GM23338 (cell line): ENCODE measurements around the gene KIF25. TPM values are rescaled to one million over a fixed set of nuclear protein-coding genes. Genes with fewer than 3 reads are reported as not detected.

Source experiments
- ATAC-seq: fragments of 200-7000 bp; cut with Tn5 transposase; 3 replicates; pipeline ENCODE4 v1.9.1; 2020
- DNase-seq: peaks from one replicate; pipeline ENCODE4 v3.0.0-alpha.2; 2015; ENCODE audit warnings: low spot score
- H2AFZ ChIP-seq: fragments of 200-600 bp; sonication (generic); 2 replicates; pipeline ENCODE4 v1.8.0; 2016; ENCODE audit warnings: antibody characterized with exemption, mild to moderate bottlenecking, moderate library complexity
- H3F3A ChIP-seq: fragments of 200-600 bp; sonication (generic); replicated peaks from 2 replicates; pipeline ENCODE4 v1.8.0; 2017; ENCODE audit warnings: antibody characterized with exemption, mixed run types, low read depth
- H3K27ac ChIP-seq: fragments of 200-600 bp; sonication (generic); 2 replicates; pipeline ENCODE4 v1.6.1; 2016; ENCODE audit warnings: low read depth
- H3K27me3 ChIP-seq: fragments of 200-600 bp; sonication (generic); 2 replicates; pipeline ENCODE4 v1.8.0; 2016; ENCODE audit warnings: mild to moderate bottlenecking, mixed run types, moderate library complexity; ENCODE audit not compliant: insufficient read depth
- H3K36me3 ChIP-seq: fragments of 200-600 bp; sonication (generic); 2 replicates; pipeline ENCODE4 v1.8.0; 2016; ENCODE audit warnings: mild to moderate bottlenecking; ENCODE audit not compliant: insufficient read depth
- H3K4me1 ChIP-seq: fragments of 200-600 bp; sonication (generic); 2 replicates; pipeline ENCODE4 v1.8.0; 2016; ENCODE audit warnings: mild to moderate bottlenecking, moderate library complexity; ENCODE audit not compliant: insufficient read depth
- H3K4me2 ChIP-seq: fragments of 200-600 bp; sonication (generic); 2 replicates; pipeline ENCODE4 v1.7.1; 2017; ENCODE audit warnings: mixed run types
- H3K4me3 ChIP-seq: fragments of 200-600 bp; sonication (generic); 2 replicates; pipeline ENCODE4 v1.6.1; 2016; ENCODE audit warnings: mixed run types
- H3K79me2 ChIP-seq: fragments of 200-600 bp; sonication (generic); replicated peaks from 2 replicates; pipeline ENCODE4 v1.8.0; 2017; ENCODE audit warnings: mild to moderate bottlenecking; ENCODE audit not compliant: insufficient read depth
- H3K9me2 ChIP-seq: fragments of 200-600 bp; sonication (generic); 2 replicates; pipeline ENCODE4 v1.8.0; 2017; ENCODE audit not compliant: insufficient read depth
- H4K20me1 ChIP-seq: fragments of 200-600 bp; sonication (generic); replicated peaks from 2 replicates; pipeline ENCODE4 v1.8.0; 2017; ENCODE audit warnings: mild to moderate bottlenecking; ENCODE audit not compliant: insufficient read depth
- H3K27ac Mint-ChIP-seq: 2 replicates; pipeline ENCODE4 v1.8.0; 2020; ENCODE audit warnings: inconsistent platforms, mild to moderate bottlenecking, moderate library complexity, mixed read lengths
- H3K27me3 Mint-ChIP-seq: 3 replicates; pipeline ENCODE4 v1.8.0; 2022; ENCODE audit warnings: low read depth, mild to moderate bottlenecking, moderate library complexity, mixed read lengths, inconsistent platforms; ENCODE audit not compliant: insufficient read depth, poor library complexity
- H3K36me3 Mint-ChIP-seq: 3 replicates; pipeline ENCODE4 v1.8.0; 2021; ENCODE audit warnings: low read depth, mild to moderate bottlenecking, inconsistent platforms, moderate library complexity, mixed read lengths
- H3K4me1 Mint-ChIP-seq: 3 replicates; pipeline ENCODE4 v1.8.0; 2020; ENCODE audit warnings: mild to moderate bottlenecking, inconsistent platforms, mixed read lengths
- H3K4me3 Mint-ChIP-seq: 3 replicates; pipeline ENCODE4 v1.8.0; 2021; ENCODE audit warnings: moderate library complexity, mild to moderate bottlenecking, inconsistent platforms, mixed read lengths
- H3K9me3 Mint-ChIP-seq: 3 replicates; pipeline ENCODE4 v1.8.0; 2020; ENCODE audit warnings: moderate library complexity, mild to moderate bottlenecking, inconsistent platforms, mixed read lengths
- CREB1 ChIP-seq: fragments of 250-450 bp; sonication (Bioruptor Pico); IDR thresholded peaks from 2 replicates; pipeline ENCODE4 v1.5.0; 2020; ENCODE audit warnings: low read depth, mild to moderate bottlenecking, moderate library complexity
- EZH2 ChIP-seq: fragments of 200-600 bp; sonication (generic); IDR thresholded peaks from one replicate; pipeline ENCODE4 v1.8.0; 2017; ENCODE audit warnings: antibody characterized with exemption, mild to moderate bottlenecking, low read depth; ENCODE audit not compliant: unreplicated experiment
- JUNB ChIP-seq: IDR thresholded peaks from one replicate; pipeline ENCODE4 v1.6.1; 2016; ENCODE audit warnings: antibody characterized with exemption; ENCODE audit not compliant: unreplicated experiment
- NANOG ChIP-seq: IDR thresholded peaks from 2 replicates; pipeline ENCODE4 v1.6.1; 2016; ENCODE audit warnings: antibody characterized with exemption, borderline replicate concordance
- POLR2AphosphoS5 ChIP-seq: IDR thresholded peaks from 2 replicates; pipeline ENCODE4 v1.6.1; 2016; ENCODE audit warnings: antibody characterized with exemption, low read depth
- STAT1 ChIP-seq: IDR thresholded peaks from one replicate; pipeline ENCODE4 v1.6.1; 2016; ENCODE audit warnings: antibody characterized with exemption; ENCODE audit not compliant: unreplicated experiment
- ZNF114 ChIP-seq: fragments of 250-450 bp; sonication (Bioruptor Pico); IDR thresholded peaks from 2 replicates; pipeline ENCODE4 v1.5.0; 2020; ENCODE audit warnings: mild to moderate bottlenecking, moderate library complexity
- ZNF331 ChIP-seq: fragments of 250-450 bp; sonication (Bioruptor Pico); IDR thresholded peaks from 2 replicates; pipeline ENCODE4 v1.5.0; 2020; ENCODE audit warnings: low read depth, mild to moderate bottlenecking, moderate library complexity
- polyA plus RNA-seq: library from polyadenylated mRNA; unstranded; fragments of >200 nt; fragmentation: Nextera tagmentation; extraction: Ambion mirVana; gene quantifications from 2 replicates; pipeline ENCODE4 v1.2.1, GENCODE V29; 2016
- total RNA-seq: library from RNA; depleted of rRNA; stranded (reverse); fragments of >200 nt; shearing (Covaris generic); gene quantifications from 2 replicates; pipeline ENCODE4 v1.2.3, GENCODE V29; 2014
- TF ChIP-seq, protein P1 (sequence below), 2 experiments: fragments of 200-600 bp in 1 of 2; sonication (generic) in 1 of 2; conservative IDR thresholded peaks; 2 replicates each; pipeline versions ENCODE4 v1.5.1 to v1.6.1; 2016 to 2017; ENCODE audit warnings: antibody characterized with exemption in 2 of 2, low read depth in 2 of 2, mild to moderate bottlenecking in 2 of 2, moderate library complexity in 1 of 2
- TF ChIP-seq, protein P2 (sequence below): fragments of 250-450 bp; sonication (Bioruptor Pico); IDR thresholded peaks from 2 replicates; pipeline ENCODE4 v1.5.0; 2020; ENCODE audit warnings: mild to moderate bottlenecking, moderate library complexity
- TF ChIP-seq, protein P3 (sequence below): IDR thresholded peaks from 2 replicates; pipeline ENCODE4 v1.6.1; 2016; ENCODE audit warnings: antibody characterized with exemption

The KIF25 gene
- total and polyA plus RNA-seq, 2 experiments from 2014 or later = 0.69 to 0.76 TPM

DNA sequence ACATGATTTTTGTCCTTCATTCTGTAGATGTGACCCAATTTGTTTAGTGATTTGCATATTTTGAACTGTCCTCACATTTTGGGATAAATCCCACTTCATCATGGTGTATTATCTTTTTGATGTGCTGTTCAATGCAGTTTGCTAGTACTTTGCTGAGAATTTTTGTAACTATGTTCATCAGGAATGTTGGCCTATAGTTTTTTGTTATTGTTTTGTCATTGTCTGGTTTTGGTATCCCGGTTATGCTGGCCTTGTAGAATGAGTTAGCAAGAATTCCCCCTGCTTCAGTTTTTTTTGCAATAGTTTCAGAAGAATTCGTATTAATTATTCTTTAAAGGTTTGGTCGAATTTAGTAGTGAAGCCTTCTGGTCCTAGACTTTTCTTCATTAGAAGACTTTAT lies 11.9 kb downstream of the KIF25 start:
- DNase-seq (no peak), ATAC-seq (no peak)
- no peaks in the 10 kb centered on the region for H3K27me3 ChIP-seq
- Mint-ChIP-seq H3K4me1 (no peaks in the 10 kb centered on the region), H3K27me3 (peaks cover 4% of the 10 kb centered on the region), H3K4me3 (no peak overlapping the region), H3K9me3 (peaks cover 18% of the 10 kb centered on the region), H3K36me3 (peaks cover 7% of the 10 kb centered on the region; the same call in 2 of the 3 replicates), H3K27ac (no peak overlapping the region)
- H3K79me2 ChIP-seq = no peaks in the 10 kb centered on the region
- TF ChIP-seq ZNF331 (CRISPR knock-in tag) (no peak), STAT1 (no peak), EZH2 (no peak), ZNF114 (CRISPR knock-in tag) (no peak), JUNB (no peak), NANOG (no peak), CREB1 (CRISPR knock-in tag) (no peak), POLR2AphosphoS5 (no peak)
- TF ChIP-seq, protein P1, sequence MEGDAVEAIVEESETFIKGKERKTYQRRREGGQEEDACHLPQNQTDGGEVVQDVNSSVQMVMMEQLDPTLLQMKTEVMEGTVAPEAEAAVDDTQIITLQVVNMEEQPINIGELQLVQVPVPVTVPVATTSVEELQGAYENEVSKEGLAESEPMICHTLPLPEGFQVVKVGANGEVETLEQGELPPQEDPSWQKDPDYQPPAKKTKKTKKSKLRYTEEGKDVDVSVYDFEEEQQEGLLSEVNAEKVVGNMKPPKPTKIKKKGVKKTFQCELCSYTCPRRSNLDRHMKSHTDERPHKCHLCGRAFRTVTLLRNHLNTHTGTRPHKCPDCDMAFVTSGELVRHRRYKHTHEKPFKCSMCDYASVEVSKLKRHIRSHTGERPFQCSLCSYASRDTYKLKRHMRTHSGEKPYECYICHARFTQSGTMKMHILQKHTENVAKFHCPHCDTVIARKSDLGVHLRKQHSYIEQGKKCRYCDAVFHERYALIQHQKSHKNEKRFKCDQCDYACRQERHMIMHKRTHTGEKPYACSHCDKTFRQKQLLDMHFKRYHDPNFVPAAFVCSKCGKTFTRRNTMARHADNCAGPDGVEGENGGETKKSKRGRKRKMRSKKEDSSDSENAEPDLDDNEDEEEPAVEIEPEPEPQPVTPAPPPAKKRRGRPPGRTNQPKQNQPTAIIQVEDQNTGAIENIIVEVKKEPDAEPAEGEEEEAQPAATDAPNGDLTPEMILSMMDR (conservative IDR thresholded peaks at IDR 0.05; ENCODE audit: low read depth in 2 of 2) = no peak
- TF ChIP-seq, protein P2, sequence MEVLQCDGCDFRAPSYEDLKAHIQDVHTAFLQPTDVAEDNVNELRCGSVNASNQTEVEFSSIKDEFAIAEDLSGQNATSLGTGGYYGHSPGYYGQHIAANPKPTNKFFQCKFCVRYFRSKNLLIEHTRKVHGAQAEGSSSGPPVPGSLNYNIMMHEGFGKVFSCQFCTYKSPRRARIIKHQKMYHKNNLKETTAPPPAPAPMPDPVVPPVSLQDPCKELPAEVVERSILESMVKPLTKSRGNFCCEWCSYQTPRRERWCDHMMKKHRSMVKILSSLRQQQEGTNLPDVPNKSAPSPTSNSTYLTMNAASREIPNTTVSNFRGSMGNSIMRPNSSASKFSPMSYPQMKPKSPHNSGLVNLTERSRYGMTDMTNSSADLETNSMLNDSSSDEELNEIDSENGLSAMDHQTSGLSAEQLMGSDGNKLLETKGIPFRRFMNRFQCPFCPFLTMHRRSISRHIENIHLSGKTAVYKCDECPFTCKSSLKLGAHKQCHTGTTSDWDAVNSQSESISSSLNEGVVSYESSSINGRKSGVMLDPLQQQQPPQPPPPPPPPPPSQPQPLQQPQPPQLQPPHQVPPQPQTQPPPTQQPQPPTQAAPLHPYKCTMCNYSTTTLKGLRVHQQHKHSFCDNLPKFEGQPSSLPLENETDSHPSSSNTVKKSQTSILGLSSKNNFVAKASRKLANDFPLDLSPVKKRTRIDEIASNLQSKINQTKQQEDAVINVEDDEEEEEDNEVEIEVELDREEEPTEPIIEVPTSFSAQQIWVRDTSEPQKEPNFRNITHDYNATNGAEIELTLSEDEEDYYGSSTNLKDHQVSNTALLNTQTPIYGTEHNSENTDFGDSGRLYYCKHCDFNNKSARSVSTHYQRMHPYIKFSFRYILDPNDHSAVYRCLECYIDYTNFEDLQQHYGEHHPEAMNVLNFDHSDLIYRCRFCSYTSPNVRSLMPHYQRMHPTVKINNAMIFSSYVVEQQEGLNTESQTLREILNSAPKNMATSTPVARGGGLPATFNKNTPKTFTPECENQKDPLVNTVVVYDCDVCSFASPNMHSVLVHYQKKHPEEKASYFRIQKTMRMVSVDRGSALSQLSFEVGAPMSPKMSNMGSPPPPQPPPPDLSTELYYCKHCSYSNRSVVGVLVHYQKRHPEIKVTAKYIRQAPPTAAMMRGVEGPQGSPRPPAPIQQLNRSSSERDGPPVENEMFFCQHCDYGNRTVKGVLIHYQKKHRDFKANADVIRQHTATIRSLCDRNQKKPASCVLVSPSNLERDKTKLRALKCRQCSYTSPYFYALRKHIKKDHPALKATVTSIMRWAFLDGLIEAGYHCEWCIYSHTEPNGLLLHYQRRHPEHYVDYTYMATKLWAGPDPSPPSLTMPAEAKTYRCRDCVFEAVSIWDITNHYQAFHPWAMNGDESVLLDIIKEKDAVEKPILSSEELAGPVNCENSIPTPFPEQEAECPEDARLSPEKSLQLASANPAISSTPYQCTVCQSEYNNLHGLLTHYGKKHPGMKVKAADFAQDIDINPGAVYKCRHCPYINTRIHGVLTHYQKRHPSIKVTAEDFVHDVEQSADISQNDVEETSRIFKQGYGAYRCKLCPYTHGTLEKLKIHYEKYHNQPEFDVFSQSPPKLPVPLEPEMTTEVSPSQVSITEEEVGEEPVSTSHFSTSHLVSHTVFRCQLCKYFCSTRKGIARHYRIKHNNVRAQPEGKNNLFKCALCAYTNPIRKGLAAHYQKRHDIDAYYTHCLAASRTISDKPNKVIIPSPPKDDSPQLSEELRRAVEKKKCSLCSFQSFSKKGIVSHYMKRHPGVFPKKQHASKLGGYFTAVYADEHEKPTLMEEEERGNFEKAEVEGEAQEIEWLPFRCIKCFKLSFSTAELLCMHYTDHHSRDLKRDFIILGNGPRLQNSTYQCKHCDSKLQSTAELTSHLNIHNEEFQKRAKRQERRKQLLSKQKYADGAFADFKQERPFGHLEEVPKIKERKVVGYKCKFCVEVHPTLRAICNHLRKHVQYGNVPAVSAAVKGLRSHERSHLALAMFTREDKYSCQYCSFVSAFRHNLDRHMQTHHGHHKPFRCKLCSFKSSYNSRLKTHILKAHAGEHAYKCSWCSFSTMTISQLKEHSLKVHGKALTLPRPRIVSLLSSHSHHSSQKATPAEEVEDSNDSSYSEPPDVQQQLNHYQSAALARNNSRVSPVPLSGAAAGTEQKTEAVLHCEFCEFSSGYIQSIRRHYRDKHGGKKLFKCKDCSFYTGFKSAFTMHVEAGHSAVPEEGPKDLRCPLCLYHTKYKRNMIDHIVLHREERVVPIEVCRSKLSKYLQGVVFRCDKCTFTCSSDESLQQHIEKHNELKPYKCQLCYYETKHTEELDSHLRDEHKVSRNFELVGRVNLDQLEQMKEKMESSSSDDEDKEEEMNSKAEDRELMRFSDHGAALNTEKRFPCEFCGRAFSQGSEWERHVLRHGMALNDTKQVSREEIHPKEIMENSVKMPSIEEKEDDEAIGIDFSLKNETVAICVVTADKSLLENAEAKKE (CRISPR knock-in tag) = no peak
- TF ChIP-seq, protein P3, sequence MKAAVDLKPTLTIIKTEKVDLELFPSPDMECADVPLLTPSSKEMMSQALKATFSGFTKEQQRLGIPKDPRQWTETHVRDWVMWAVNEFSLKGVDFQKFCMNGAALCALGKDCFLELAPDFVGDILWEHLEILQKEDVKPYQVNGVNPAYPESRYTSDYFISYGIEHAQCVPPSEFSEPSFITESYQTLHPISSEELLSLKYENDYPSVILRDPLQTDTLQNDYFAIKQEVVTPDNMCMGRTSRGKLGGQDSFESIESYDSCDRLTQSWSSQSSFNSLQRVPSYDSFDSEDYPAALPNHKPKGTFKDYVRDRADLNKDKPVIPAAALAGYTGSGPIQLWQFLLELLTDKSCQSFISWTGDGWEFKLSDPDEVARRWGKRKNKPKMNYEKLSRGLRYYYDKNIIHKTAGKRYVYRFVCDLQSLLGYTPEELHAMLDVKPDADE = no peak
- H2AFZ ChIP-seq = no peak overlapping the region
- H3K36me3 ChIP-seq = no peaks in the 10 kb centered on the region
- H3K27ac ChIP-seq = no peak overlapping the region
- no peak overlapping the region for H3K4me2 ChIP-seq
- no peak overlapping the region for H3K4me3 ChIP-seq
- no peaks in the 10 kb centered on the region for H3F3A ChIP-seq
- H4K20me1 ChIP-seq = no peaks in the 10 kb centered on the region
- no peaks in the 10 kb centered on the region for H3K4me1 ChIP-seq
- no peaks in the 10 kb centered on the region for H3K9me2 ChIP-seq
